Measurements from ENCODE around the gene RNF150. TPM values are rescaled to one million over a fixed set of nuclear protein-coding genes. Genes with fewer than 3 reads are reported as not detected.

The RNF150 gene
- total and polyA plus RNA-seq, 2 of the 8 experiments (the other 6 are each of a cell fraction or from before 2014, with no cell fraction given): 3.4 to 4.8 TPM

DNA sequence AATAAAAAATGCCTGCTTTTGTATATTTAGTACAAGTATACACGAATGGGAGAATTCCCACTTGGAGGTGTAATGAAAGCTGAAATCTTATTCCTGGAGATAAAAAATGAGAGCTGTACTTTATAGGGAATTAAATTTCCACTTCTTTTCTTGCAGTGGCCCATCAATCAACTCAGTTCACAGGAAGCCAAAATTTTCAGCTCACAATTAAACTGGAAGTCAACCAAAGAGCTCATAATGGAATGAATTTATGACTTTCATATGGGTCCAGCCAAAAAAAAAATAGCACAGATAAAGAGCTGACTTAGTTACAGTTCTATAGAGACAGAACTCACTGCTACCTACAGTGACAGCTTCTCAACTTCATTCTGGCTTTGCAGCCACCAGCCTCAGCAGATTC lies 261.9 kb downstream of the RNF150 start:
- no peak overlapping the region for H3K4me3 ChIP-seq (ENCODE audit: extremely low read depth in 1 of 4, insufficient read depth in 2 of 4, low read depth in 3 of 4, low read length in 4 of 4)
- no peak overlapping the region for H4K5ac ChIP-seq (ENCODE audit: insufficient read length, low read depth, low read length)
- no peak overlapping the region for H3K4ac ChIP-seq (replicated peaks; ENCODE audit: insufficient read length, low read depth, low read length)
- FAIRE-seq (no peak), DNase-seq (ENCODE audit: low read depth in 1 of 2, low spot score in 2 of 2) (no peak)
- H3K14ac ChIP-seq (ENCODE audit: insufficient read length): no peak overlapping the region
- WGBS, 2 experiments (ENCODE audit: extremely low coverage in 1 of 2, insufficient coverage in 1 of 2, insufficient read length in 1 of 2, insufficient replicate concordance in 2 of 2, low coverage in 1 of 2, low lambda C conversion rate in 2 of 2, missing lambda C conversion rate in 1 of 2): 88% methylated on average over 1 of the region's 1 CpG; no CpG with 5 or more reads in 1 of the 2 experiments
- ChIA-PET CTCF (ENCODE audit: partially characterized antibody) (interaction anchor here (0.9 to 2.9 kb wide), 3 partner anchors 9 to 262 kb away, joined by 3 to 11 read pairs (median 11); partner anchors contain the start of gene RNF150), POLR2A (ENCODE audit: partially characterized antibody) (no interaction called here)
- H4K91ac ChIP-seq (replicated peaks; ENCODE audit: insufficient read length, low read length): no peak overlapping the region
- H2AFZ ChIP-seq (ENCODE audit: low read length): no peak overlapping the region
- H3K23ac ChIP-seq (ENCODE audit: insufficient read length): no peak overlapping the region
- H2BK120ac ChIP-seq (replicated peaks; ENCODE audit: low read depth, low read length): no peak overlapping the region
- H2BK12ac ChIP-seq (ENCODE audit: low read depth, low read length): no peak overlapping the region
- no peak overlapping the region for H2AK5ac ChIP-seq (ENCODE audit: low read depth, low read length)
- H3K36me3 ChIP-seq (ENCODE audit: control insufficient read depth in 2 of 4, insufficient read depth in 4 of 4, low read length in 3 of 4): no peaks in the 10 kb centered on the region
- no peaks in the 10 kb centered on the region for H3K23me2 ChIP-seq (ENCODE audit: low read depth, low read length)
- H3K27ac ChIP-seq (ENCODE audit: low read depth, low read length): no peak overlapping the region
- H3K9me3 ChIP-seq (ENCODE audit: insufficient read depth in 2 of 2, low read depth in 1 of 2, low read length in 1 of 2): no peaks in the 10 kb centered on the region
- H2BK20ac ChIP-seq (ENCODE audit: low read length): no peak overlapping the region
- no peak overlapping the region for H4K8ac ChIP-seq (ENCODE audit: extremely low read depth, insufficient read depth, low read length)
- no peak overlapping the region for H3K18ac ChIP-seq (ENCODE audit: extremely low read depth, low read length)
- H4K20me1 ChIP-seq (replicated peaks in 1 of 2; ENCODE audit: control insufficient read depth in 1 of 2, insufficient read depth in 2 of 2, low read length in 2 of 2): no peaks in the 10 kb centered on the region
- no peak overlapping the region for H3K4me2 ChIP-seq (ENCODE audit: insufficient read depth in 1 of 2, low read depth in 2 of 2, low read length in 2 of 2)
- H3K56ac ChIP-seq (replicated peaks; ENCODE audit: insufficient read length, low read depth, low read length): no peak overlapping the region
- no peaks in the 10 kb centered on the region for H3K27me3 ChIP-seq (replicated peaks in 1 of 4; ENCODE audit: control insufficient read depth in 3 of 4, extremely low read depth in 1 of 4, insufficient read depth in 3 of 4, low read length in 3 of 4)
- no peak overlapping the region for H2BK5ac ChIP-seq (ENCODE audit: low read depth, low read length)
- H3K79me1 ChIP-seq (ENCODE audit: low read depth, low read length): no peaks in the 10 kb centered on the region
- no peaks in the 10 kb centered on the region for H3K79me2 ChIP-seq (ENCODE audit: control insufficient read depth in 1 of 2, insufficient read depth in 2 of 2, low read length in 2 of 2)
- H3K9ac ChIP-seq (replicated peaks in 1 of 4; ENCODE audit: extremely low read depth in 1 of 4, low read depth in 3 of 4, low read length in 3 of 4): no peak overlapping the region
- peaks cover 0 to 3% (median under 1%) of the 10 kb centered on the region in 4 experiments; a peak in 3 of 7 replicates for H3K4me1 ChIP-seq (replicated peaks in 1 of 4; ENCODE audit: control insufficient read depth in 3 of 4, insufficient read depth in 4 of 4, low read length in 3 of 4)
- TF ChIP-seq, protein P1, sequence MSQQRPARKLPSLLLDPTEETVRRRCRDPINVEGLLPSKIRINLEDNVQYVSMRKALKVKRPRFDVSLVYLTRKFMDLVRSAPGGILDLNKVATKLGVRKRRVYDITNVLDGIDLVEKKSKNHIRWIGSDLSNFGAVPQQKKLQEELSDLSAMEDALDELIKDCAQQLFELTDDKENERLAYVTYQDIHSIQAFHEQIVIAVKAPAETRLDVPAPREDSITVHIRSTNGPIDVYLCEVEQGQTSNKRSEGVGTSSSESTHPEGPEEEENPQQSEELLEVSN (IDR thresholded peaks at IDR 0.05): no peak
- TF ChIP-seq RNF2 (IDR thresholded peaks at IDR 0.05; ENCODE audit: borderline replicate concordance, low read depth, low read length, missing control alignments, poor library complexity, severe bottlenecking): no peak
- TF ChIP-seq SP2 (IDR thresholded peaks at IDR 0.05; ENCODE audit: low read length): no peak
- H2BK15ac ChIP-seq (ENCODE audit: low read length): no peak overlapping the region

Data from H1 (cell line).